ENCODE data around the gene PAEP.

The PAEP gene

GRCh38 chr9:135592625-135593024, 31.1 kb downstream of the PAEP start:
- Histone ChIP-seq H4K8ac (ENCODE audit: low read depth, low read length) (no peak overlapping the region), H3K18ac (ENCODE audit: low read length) (no peak overlapping the region), H3K9ac (ENCODE audit: low read length) (no peak overlapping the region), H3K4me2 (ENCODE audit: low read length) (no peak overlapping the region), H2AK5ac (ENCODE audit: low read length) (no peak overlapping the region), H3K27me3 (ENCODE audit: insufficient read depth, low read length, poor library complexity) (no peaks in the 10 kb centered on the region), H4K5ac (ENCODE audit: low read length) (no peak overlapping the region), H3K4me3 (ENCODE audit: low read length) (no peak overlapping the region), H3K23ac (ENCODE audit: low read length) (no peak overlapping the region), H3K56ac (ENCODE audit: low read length) (no peak overlapping the region), H3K27ac (ENCODE audit: low read depth, low read length) (no peak overlapping the region), H3K79me1 (ENCODE audit: low read length) (no peaks in the 10 kb centered on the region), H3K79me2 (ENCODE audit: control insufficient read depth, insufficient read depth, low read length) (no peaks in the 10 kb centered on the region), H3K4me1 (ENCODE audit: control insufficient read depth, low read depth, low read length) (no peaks in the 10 kb centered on the region), H3K4ac (ENCODE audit: low read depth, low read length) (no peak overlapping the region), H2BK15ac (replicated peaks; ENCODE audit: low read depth) (no peak overlapping the region), H2BK5ac (ENCODE audit: low read length) (no peak overlapping the region), H3K36me3 (ENCODE audit: control insufficient read depth, insufficient read depth, low read length) (no peaks in the 10 kb centered on the region), H2BK120ac (ENCODE audit: low read depth, low read length) (no peak overlapping the region)
- no peak for DNase-seq
- WGBS (ENCODE audit: extremely low coverage, insufficient coverage, low lambda C conversion rate), result no CpG with 5 or more reads among the region's 13 CpGs

DNA sequence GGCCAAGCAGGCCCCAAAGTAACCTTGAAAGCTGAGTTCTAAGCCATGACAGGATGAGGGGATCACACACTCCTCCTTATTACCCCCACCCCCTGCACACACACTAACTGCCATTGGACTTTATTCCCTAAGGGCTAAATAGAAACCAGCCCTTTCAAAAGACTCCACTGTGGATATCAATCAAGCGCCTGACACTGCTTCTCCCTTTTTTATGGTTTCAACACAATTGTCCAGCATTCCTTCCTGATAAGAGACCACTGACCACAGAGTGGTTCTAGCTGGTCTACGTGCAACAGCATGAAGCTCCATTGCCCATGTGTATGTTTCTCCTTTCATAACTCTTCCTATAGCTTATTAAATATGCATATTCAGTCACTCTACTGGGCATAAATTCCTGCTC, 34.7 kb downstream of the PAEP start:
- no peaks in the 10 kb centered on the region for H3K4me1 ChIP-seq (ENCODE audit: control insufficient read depth, low read depth, low read length)
- no peak overlapping the region for H3K4ac ChIP-seq (ENCODE audit: low read depth, low read length)
- no peak overlapping the region for H2BK5ac ChIP-seq (ENCODE audit: low read length)
- H3K9ac ChIP-seq (ENCODE audit: low read length), result no peak overlapping the region
- no peak overlapping the region for H3K18ac ChIP-seq (ENCODE audit: low read length)
- H3K56ac ChIP-seq (ENCODE audit: low read length), result no peak overlapping the region
- no peak overlapping the region for H2AK5ac ChIP-seq (ENCODE audit: low read length)
- H2BK15ac ChIP-seq (replicated peaks; ENCODE audit: low read depth), result no peak overlapping the region
- no peaks in the 10 kb centered on the region for H3K27me3 ChIP-seq (ENCODE audit: insufficient read depth, low read length, poor library complexity)
- no peak overlapping the region for H3K23ac ChIP-seq (ENCODE audit: low read length)
- H4K5ac ChIP-seq (ENCODE audit: low read length), result no peak overlapping the region
- H3K4me2 ChIP-seq (ENCODE audit: low read length), result no peak overlapping the region
- H3K79me1 ChIP-seq (ENCODE audit: low read length), result no peaks in the 10 kb centered on the region
- no peaks in the 10 kb centered on the region for H3K36me3 ChIP-seq (ENCODE audit: control insufficient read depth, insufficient read depth, low read length)
- WGBS (ENCODE audit: extremely low coverage, insufficient coverage, low lambda C conversion rate), result no CpG with 5 or more reads among the region's 2 CpGs
- no peak overlapping the region for H3K4me3 ChIP-seq (ENCODE audit: low read length)
- no peak overlapping the region for H3K27ac ChIP-seq (ENCODE audit: low read depth, low read length)
- no peaks in the 10 kb centered on the region for H3K79me2 ChIP-seq (ENCODE audit: control insufficient read depth, insufficient read depth, low read length)
- no peak overlapping the region for H2BK120ac ChIP-seq (ENCODE audit: low read depth, low read length)
- no peak overlapping the region for H4K8ac ChIP-seq (ENCODE audit: low read depth, low read length)
- no peak for DNase-seq

DNA sequence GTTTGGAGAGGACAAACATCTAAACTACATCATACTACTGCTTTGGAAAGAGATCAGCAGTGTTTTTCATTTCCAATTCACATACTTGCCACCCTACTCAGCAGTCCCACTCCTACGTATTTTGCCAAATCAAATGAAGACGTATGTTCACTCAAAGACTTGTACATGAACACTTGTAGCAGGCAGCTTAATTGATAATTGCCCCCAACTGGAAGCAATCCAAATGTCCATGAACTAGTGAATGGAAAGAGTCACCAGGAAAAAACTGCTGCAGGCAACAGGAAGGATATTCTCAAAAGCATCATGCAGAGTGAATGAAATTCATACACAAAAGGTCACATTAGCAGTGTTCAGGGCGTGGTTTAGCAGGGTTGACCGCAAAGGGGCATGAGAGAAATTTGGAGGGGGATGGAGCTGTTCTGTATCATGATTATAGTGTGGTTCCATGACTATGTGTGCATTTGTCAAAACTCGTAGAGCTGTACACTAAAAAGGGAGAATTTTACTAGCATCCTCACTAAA, 38.8 kb downstream of the PAEP start:
- Histone ChIP-seq H3K9ac (ENCODE audit: low read length) (no peak overlapping the region), H3K18ac (ENCODE audit: low read length) (no peak overlapping the region), H2BK15ac (replicated peaks; ENCODE audit: low read depth) (no peak overlapping the region), H3K79me2 (ENCODE audit: control insufficient read depth, insufficient read depth, low read length) (no peaks in the 10 kb centered on the region), H3K4me2 (ENCODE audit: low read length) (no peak overlapping the region), H2BK120ac (ENCODE audit: low read depth, low read length) (no peak overlapping the region), H4K5ac (ENCODE audit: low read length) (no peak overlapping the region), H3K23ac (ENCODE audit: low read length) (no peak overlapping the region), H3K56ac (ENCODE audit: low read length) (no peak overlapping the region), H3K79me1 (ENCODE audit: low read length) (no peaks in the 10 kb centered on the region), H3K27me3 (ENCODE audit: insufficient read depth, low read length, poor library complexity) (no peaks in the 10 kb centered on the region), H3K27ac (ENCODE audit: low read depth, low read length) (no peak overlapping the region), H3K4me1 (ENCODE audit: control insufficient read depth, low read depth, low read length) (no peaks in the 10 kb centered on the region), H3K4ac (ENCODE audit: low read depth, low read length) (no peak overlapping the region), H3K36me3 (ENCODE audit: control insufficient read depth, insufficient read depth, low read length) (no peaks in the 10 kb centered on the region), H3K4me3 (ENCODE audit: low read length) (no peak overlapping the region), H2AK5ac (ENCODE audit: low read length) (no peak overlapping the region), H2BK5ac (ENCODE audit: low read length) (no peak overlapping the region), H4K8ac (ENCODE audit: low read depth, low read length) (no peak overlapping the region)
- WGBS (ENCODE audit: extremely low coverage, insufficient coverage, low lambda C conversion rate), result no CpG with 5 or more reads among the region's 5 CpGs
- no peak for DNase-seq

DNA sequence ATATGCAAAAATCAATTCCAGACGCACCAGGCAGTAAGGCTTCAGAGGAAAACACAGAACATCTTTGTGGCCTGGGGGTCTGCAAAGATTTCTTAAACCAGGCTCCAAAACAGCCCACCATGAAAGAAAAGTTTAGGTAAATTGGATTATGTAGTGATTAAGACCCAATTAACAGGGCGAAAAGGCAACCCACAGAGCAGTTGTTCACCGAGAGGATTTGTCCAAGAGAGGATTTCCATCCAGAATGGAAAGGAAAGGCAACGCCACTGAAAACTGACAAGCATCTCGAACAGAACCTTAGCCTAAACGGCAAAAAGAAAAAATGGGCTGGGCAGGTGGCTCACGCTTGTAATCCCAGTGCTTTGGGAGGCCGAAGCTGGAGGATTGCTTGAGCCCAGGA, 40.4 kb downstream of the PAEP start:
- no peak overlapping the region for H2BK15ac ChIP-seq (replicated peaks; ENCODE audit: low read depth)
- no peak overlapping the region for H3K23ac ChIP-seq (ENCODE audit: low read length)
- no peak for DNase-seq
- no peak overlapping the region for H4K5ac ChIP-seq (ENCODE audit: low read length)
- no peaks in the 10 kb centered on the region for H3K4me1 ChIP-seq (ENCODE audit: control insufficient read depth, low read depth, low read length)
- no peaks in the 10 kb centered on the region for H3K36me3 ChIP-seq (ENCODE audit: control insufficient read depth, insufficient read depth, low read length)
- H3K4me3 ChIP-seq (ENCODE audit: low read length), result no peak overlapping the region
- no peak overlapping the region for H3K4ac ChIP-seq (ENCODE audit: low read depth, low read length)
- H3K9ac ChIP-seq (ENCODE audit: low read length), result no peak overlapping the region
- H3K27ac ChIP-seq (ENCODE audit: low read depth, low read length), result no peak overlapping the region
- H3K4me2 ChIP-seq (ENCODE audit: low read length), result no peak overlapping the region
- no CpG with 5 or more reads among the region's 8 CpGs for WGBS (ENCODE audit: extremely low coverage, insufficient coverage, low lambda C conversion rate)
- H4K8ac ChIP-seq (ENCODE audit: low read depth, low read length), result no peak overlapping the region
- H3K27me3 ChIP-seq (ENCODE audit: insufficient read depth, low read length, poor library complexity), result no peaks in the 10 kb centered on the region
- H3K79me2 ChIP-seq (ENCODE audit: control insufficient read depth, insufficient read depth, low read length), result no peaks in the 10 kb centered on the region
- H3K18ac ChIP-seq (ENCODE audit: low read length), result no peak overlapping the region
- H2BK120ac ChIP-seq (ENCODE audit: low read depth, low read length), result no peak overlapping the region
- H2AK5ac ChIP-seq (ENCODE audit: low read length), result no peak overlapping the region
- no peak overlapping the region for H2BK5ac ChIP-seq (ENCODE audit: low read length)
- H3K79me1 ChIP-seq (ENCODE audit: low read length), result no peaks in the 10 kb centered on the region
- no peak overlapping the region for H3K56ac ChIP-seq (ENCODE audit: low read length)

- Histone ChIP-seq H3K4me3 (ENCODE audit: low read length) (no peak overlapping the region), H4K5ac (ENCODE audit: low read length) (no peak overlapping the region), H3K4me1 (ENCODE audit: control insufficient read depth, low read depth, low read length) (no peaks in the 10 kb centered on the region), H2AK5ac (ENCODE audit: low read length) (no peak overlapping the region), H3K79me1 (ENCODE audit: low read length) (no peaks in the 10 kb centered on the region), H2BK5ac (ENCODE audit: low read length) (no peak overlapping the region), H3K79me2 (ENCODE audit: control insufficient read depth, insufficient read depth, low read length) (no peaks in the 10 kb centered on the region), H2BK15ac (replicated peaks; ENCODE audit: low read depth) (no peak overlapping the region), H3K27ac (ENCODE audit: low read depth, low read length) (no peak overlapping the region), H3K56ac (ENCODE audit: low read length) (no peak overlapping the region), H3K27me3 (ENCODE audit: insufficient read depth, low read length, poor library complexity) (no peaks in the 10 kb centered on the region), H2BK120ac (ENCODE audit: low read depth, low read length) (no peak overlapping the region), H3K4me2 (ENCODE audit: low read length) (no peak overlapping the region), H3K23ac (ENCODE audit: low read length) (no peak overlapping the region), H3K4ac (ENCODE audit: low read depth, low read length) (no peak overlapping the region), H4K8ac (ENCODE audit: low read depth, low read length) (no peak overlapping the region), H3K18ac (ENCODE audit: low read length) (no peak overlapping the region), H3K36me3 (ENCODE audit: control insufficient read depth, insufficient read depth, low read length) (no peaks in the 10 kb centered on the region), H3K9ac (ENCODE audit: low read length) (no peak overlapping the region)
- no CpG with 5 or more reads among the region's 24 CpGs for WGBS (ENCODE audit: extremely low coverage, insufficient coverage, low lambda C conversion rate)
- peak; percentile 34 for DNase-seq
These were observed 41.4 kb downstream of the PAEP start for GRCh38 chr9:135602789-135603481.
